WTC11 (cell line): ENCODE data around the gene BTBD9. TPM values are rescaled to one million over a fixed set of nuclear protein-coding genes. Genes with fewer than 3 reads are reported as not detected.

Experiments used
- ATAC-seq: fragments of 200-7000 bp; cut with Tn5 transposase; 2 replicates; pipeline ENCODE4 v1.10.0; 2021; ENCODE audit warnings: mild to moderate bottlenecking, moderate library complexity
- CTCF ChIA-PET: fragments of 300-600 bp; sonication (Branson Sonifier 250); formaldehyde crosslinking; loops from one replicate; lab custom pipeline; 2021; ENCODE audit warnings: antibody characterized with exemption; lab: Charles Lee
- POLR2A ChIA-PET: fragments of 350-600 bp; sonication (Branson Sonifier 250); formaldehyde crosslinking; loops from one replicate; lab custom pipeline; 2021; ENCODE audit warnings: antibody characterized with exemption; lab: Charles Lee
- DNase-seq: peaks from one replicate; pipeline ENCODE4 v3.0.0; 2021; ENCODE audit warnings: low spot score
- H3K27ac Mint-ChIP-seq: 2 replicates; pipeline ENCODE4 v1.8.0; 2021; ENCODE audit warnings: mixed read lengths
- H3K27me3 Mint-ChIP-seq: 2 replicates; pipeline ENCODE4 v1.8.0; 2021; ENCODE audit warnings: low read depth, mild to moderate bottlenecking, moderate library complexity, mixed read lengths
- H3K36me3 Mint-ChIP-seq: 2 replicates; pipeline ENCODE4 v1.8.0; 2021; ENCODE audit warnings: mixed read lengths
- H3K4me1 Mint-ChIP-seq: 2 replicates; pipeline ENCODE4 v1.8.0; 2022; ENCODE audit warnings: mixed read lengths
- H3K4me3 Mint-ChIP-seq: 2 replicates; pipeline ENCODE4 v1.8.0; 2021; ENCODE audit warnings: mild to moderate bottlenecking, moderate library complexity, mixed read lengths
- H3K9me3 Mint-ChIP-seq: 2 replicates; pipeline ENCODE4 v1.8.0; 2021; ENCODE audit warnings: mixed read lengths
- CBFB ChIP-seq: sonication (generic); formaldehyde crosslinking; IDR thresholded peaks from 2 replicates; pipeline ENCODE4 v1.8.1; 2022; ENCODE audit warnings: mild to moderate bottlenecking, low read depth, missing genetic modification reagents
- CREM ChIP-seq: sonication (generic); formaldehyde crosslinking; IDR thresholded peaks from 2 replicates; pipeline ENCODE4 v1.8.1; 2022; ENCODE audit warnings: mild to moderate bottlenecking, missing genetic modification reagents, moderate library complexity
- EMX1 ChIP-seq: fragments of 250-450 bp; sonication (Bioruptor Pico); IDR thresholded peaks from 2 replicates; pipeline ENCODE4 v1.8.0; 2021; ENCODE audit warnings: mild to moderate bottlenecking
- ETV6 ChIP-seq: sonication (generic); formaldehyde crosslinking; IDR thresholded peaks from 2 replicates; pipeline ENCODE4 v1.8.1; 2022; ENCODE audit warnings: mild to moderate bottlenecking, missing genetic modification reagents
- GABPB1 ChIP-seq: sonication (generic); formaldehyde crosslinking; IDR thresholded peaks from 2 replicates; pipeline ENCODE4 v1.8.1; 2023; ENCODE audit warnings: mild to moderate bottlenecking, missing genetic modification reagents
- GRHL2 ChIP-seq: fragments of 250-450 bp; sonication (Bioruptor Pico); IDR thresholded peaks from 2 replicates; pipeline ENCODE4 v1.8.0; 2022; ENCODE audit warnings: mild to moderate bottlenecking, moderate library complexity; ENCODE audit not compliant: insufficient replicate concordance, severe bottlenecking
- HMGA2 ChIP-seq: fragments of 250-450 bp; sonication (Bioruptor Pico); IDR thresholded peaks from 2 replicates; pipeline ENCODE4 v1.4.0; 2021; ENCODE audit warnings: mild to moderate bottlenecking, moderate library complexity
- HMGXB4 ChIP-seq: sonication (generic); formaldehyde crosslinking; IDR thresholded peaks from 2 replicates; pipeline ENCODE4 v1.8.1; 2023; ENCODE audit warnings: mild to moderate bottlenecking, moderate library complexity, missing genetic modification reagents
- IRF1 ChIP-seq: sonication (generic); formaldehyde crosslinking; IDR thresholded peaks from 2 replicates; pipeline ENCODE4 v1.8.0; 2023; ENCODE audit warnings: missing genetic modification reagents
- JAZF1 ChIP-seq: fragments of 250-450 bp; sonication (Bioruptor Pico); IDR thresholded peaks from 2 replicates; pipeline ENCODE4 v1.9.0; 2021; ENCODE audit warnings: moderate library complexity, mild to moderate bottlenecking, inconsistent platforms
- MAX ChIP-seq: sonication (generic); formaldehyde crosslinking; IDR thresholded peaks from 2 replicates; pipeline ENCODE4 v1.8.0; 2022; ENCODE audit warnings: mild to moderate bottlenecking, missing genetic modification reagents
- NFATC4 ChIP-seq: fragments of 250-450 bp; sonication (Bioruptor Pico); IDR thresholded peaks from 2 replicates; pipeline ENCODE4 v1.9.0; 2021; ENCODE audit warnings: mild to moderate bottlenecking
- NFYB ChIP-seq: sonication (generic); formaldehyde crosslinking; conservative IDR thresholded peaks from 2 replicates; pipeline ENCODE4 v1.8.0; 2022; ENCODE audit warnings: low read depth, missing genetic modification reagents
- NR1H2 ChIP-seq: sonication (generic); formaldehyde crosslinking; IDR thresholded peaks from 2 replicates; pipeline ENCODE4 v1.9.0; 2021; ENCODE audit warnings: mild to moderate bottlenecking, moderate library complexity, missing genetic modification reagents
- NR2C2 ChIP-seq: sonication (generic); formaldehyde crosslinking; IDR thresholded peaks from 2 replicates; pipeline ENCODE4 v1.8.0; 2022; ENCODE audit warnings: mild to moderate bottlenecking, missing genetic modification reagents
- NR3C1 ChIP-seq: sonication (generic); formaldehyde crosslinking; conservative IDR thresholded peaks from 2 replicates; pipeline ENCODE4 v1.8.1; 2023; ENCODE audit warnings: low read depth, mild to moderate bottlenecking, missing genetic modification reagents
- PRRX2 ChIP-seq: fragments of 250-450 bp; sonication (Bioruptor Pico); IDR thresholded peaks from 2 replicates; pipeline ENCODE4 v1.8.0; 2021; ENCODE audit warnings: mild to moderate bottlenecking
- RELA ChIP-seq: sonication (generic); formaldehyde crosslinking; IDR thresholded peaks from 2 replicates; pipeline ENCODE4 v1.8.1; 2022; ENCODE audit warnings: missing genetic modification reagents, mild to moderate bottlenecking, borderline replicate concordance
- RORB ChIP-seq: fragments of 250-450 bp; sonication (Bioruptor Pico); IDR thresholded peaks from 2 replicates; pipeline ENCODE4 v1.9.0; 2021; ENCODE audit warnings: mild to moderate bottlenecking
- SMAD3 ChIP-seq: sonication (generic); formaldehyde crosslinking; IDR thresholded peaks from 2 replicates; pipeline ENCODE4 v1.8.0; 2022; ENCODE audit warnings: missing genetic modification reagents, mild to moderate bottlenecking, borderline replicate concordance
- SP1 ChIP-seq: sonication (generic); formaldehyde crosslinking; conservative IDR thresholded peaks from 2 replicates; pipeline ENCODE4 v1.8.1; 2022; ENCODE audit warnings: missing genetic modification reagents
- STAT6 ChIP-seq: sonication (generic); formaldehyde crosslinking; conservative IDR thresholded peaks from 2 replicates; pipeline ENCODE4 v1.8.1; 2023; ENCODE audit warnings: mild to moderate bottlenecking, low read depth, missing genetic modification reagents, moderate library complexity
- TCF7 ChIP-seq: sonication (generic); formaldehyde crosslinking; IDR thresholded peaks from 2 replicates; pipeline ENCODE4 v1.8.0; 2022; ENCODE audit warnings: mild to moderate bottlenecking, low read depth, missing genetic modification reagents, moderate library complexity
- TEAD1 ChIP-seq: sonication (generic); formaldehyde crosslinking; IDR thresholded peaks from 2 replicates; pipeline ENCODE4 v1.8.0; 2022; ENCODE audit warnings: mild to moderate bottlenecking, missing genetic modification reagents
- TEAD4 ChIP-seq: sonication (generic); formaldehyde crosslinking; IDR thresholded peaks from 2 replicates; pipeline ENCODE4 v1.8.0; 2022; ENCODE audit warnings: mild to moderate bottlenecking, missing genetic modification reagents
- ZNF416 ChIP-seq: fragments of 250-450 bp; sonication (Bioruptor Pico); IDR thresholded peaks from 2 replicates; pipeline ENCODE4 v1.9.0; 2021; ENCODE audit warnings: mild to moderate bottlenecking, inconsistent platforms
- ZNF425 ChIP-seq: fragments of 250-450 bp; sonication (Bioruptor Pico); conservative IDR thresholded peaks from 2 replicates; pipeline ENCODE4 v1.9.0; 2021; ENCODE audit warnings: mild to moderate bottlenecking
- ZNF671 ChIP-seq: fragments of 250-450 bp; sonication (Bioruptor Pico); IDR thresholded peaks from 2 replicates; pipeline ENCODE4 v1.8.0; 2021; ENCODE audit warnings: mild to moderate bottlenecking
- total RNA-seq: library from RNA; stranded (reverse); gene quantifications from 3 replicates; pipeline ENCODE4 v1.2.3, GENCODE V29; 2021

The BTBD9 gene
- total RNA-seq, 1 experiment from 2014 or later: 4.2 TPM

- Mint-ChIP-seq H3K9me3 (no peaks in the 10 kb centered on the region), H3K27ac (no peak overlapping the region), H3K36me3 (no peaks in the 10 kb centered on the region), H3K4me3 (no peak overlapping the region), H3K4me1 (peaks cover 22% of the 10 kb centered on the region), H3K27me3 (no peaks in the 10 kb centered on the region)
- CTCF ChIA-PET: interaction anchor here (0.7 to 1.1 kb wide), 2 partner anchors 12 to 84 kb away, joined by 3 to 4 read pairs; no protein-coding TSS in a partner anchor
- POLR2A ChIA-PET: no interaction called here
- no peak for TF ChIP-seq HMGXB4 (CRISPR knock-in tag)
- TF ChIP-seq SMAD3 (CRISPR knock-in tag): no peak
- no peak for TF ChIP-seq EMX1 (CRISPR knock-in tag)
- TF ChIP-seq MAX (CRISPR knock-in tag): no peak
- no peak for TF ChIP-seq CBFB (CRISPR knock-in tag)
- no peak for TF ChIP-seq STAT6
- no peak for TF ChIP-seq JAZF1 (CRISPR knock-in tag)
- TF ChIP-seq ZNF671 (CRISPR knock-in tag): no peak
- no peak for DNase-seq
- ATAC-seq: no peak
Observed at GRCh38 chr6:38404900-38405556, 234.7 kb downstream of the BTBD9 start.

GRCh38 chr6:38404355-38404754 lies 235.4 kb downstream of the BTBD9 start:
- peaks cover 22% of the 10 kb centered on the region for H3K4me1 Mint-ChIP-seq
- no peaks in the 10 kb centered on the region for H3K27me3 Mint-ChIP-seq
- H3K27ac Mint-ChIP-seq: no peak overlapping the region
- DNase-seq: no peak
- ChIA-PET CTCF (interaction anchor here (1.1 kb wide), 1 partner anchor 13 kb away, joined by 3 read pairs; no protein-coding TSS in a partner anchor), POLR2A (no interaction called here)
- H3K36me3 Mint-ChIP-seq: no peaks in the 10 kb centered on the region
- no peak for ATAC-seq
- H3K4me3 Mint-ChIP-seq: no peak overlapping the region
- TF ChIP-seq NR3C1 (CRISPR knock-in tag) (no peak), NFATC4 (CRISPR knock-in tag) (no peak), CREM (CRISPR knock-in tag) (no peak), NR1H2 (CRISPR knock-in tag) (no peak), NR2C2 (CRISPR knock-in tag) (no peak), SMAD3 (CRISPR knock-in tag) (no peak), RORB (CRISPR knock-in tag) (no peak), TEAD1 (CRISPR knock-in tag) (no peak), RELA (CRISPR knock-in tag) (no peak), NFYB (CRISPR knock-in tag) (no peak), ETV6 (no peak), TEAD4 (CRISPR knock-in tag) (no peak), SP1 (CRISPR knock-in tag) (no peak)
- no peaks in the 10 kb centered on the region for H3K9me3 Mint-ChIP-seq

- ChIA-PET POLR2A (no interaction called here), CTCF (no interaction called here)
- Mint-ChIP-seq H3K27me3 (no peaks in the 10 kb centered on the region), H3K9me3 (no peaks in the 10 kb centered on the region), H3K27ac (no peak overlapping the region), H3K4me1 (peaks cover 22% of the 10 kb centered on the region), H3K36me3 (no peaks in the 10 kb centered on the region), H3K4me3 (no peak overlapping the region)
- no peak for DNase-seq
- ATAC-seq: no peak
- TF ChIP-seq IRF1 (CRISPR knock-in tag) (no peak), ZNF425 (CRISPR knock-in tag) (no peak), HMGA2 (no peak), TCF7 (CRISPR knock-in tag) (no peak), PRRX2 (CRISPR knock-in tag) (no peak), GABPB1 (CRISPR knock-in tag) (no peak), ZNF416 (no peak), NFYB (CRISPR knock-in tag) (no peak), GRHL2 (CRISPR knock-in tag) (no peak)
Observed at GRCh38 chr6:38403548-38403947, 236.2 kb downstream of the BTBD9 start.
